K562 (cell line): ENCODE results near the gene IMMP2L. TPM values are rescaled to one million over a fixed set of nuclear protein-coding genes. Genes with fewer than 3 reads are reported as not detected.

Experiments
- ARID3A ChIP-seq: IDR thresholded peaks from 2 replicates; pipeline ENCODE4 v1.6.1; 2012; ENCODE audit warnings: low read depth, low read length, improper control_type of control experiment, borderline replicate concordance
- CC2D1A ChIP-seq: fragments of 450-650 bp; IDR thresholded peaks from 2 replicates; pipeline ENCODE4 v1.6.1; 2017; ENCODE audit warnings: mild to moderate bottlenecking
- RERE ChIP-seq: sonication (generic); formaldehyde crosslinking; IDR thresholded peaks from 2 replicates; pipeline ENCODE4 v1.8.0; 2023; ENCODE audit warnings: missing genetic modification reagents, mild to moderate bottlenecking, borderline replicate concordance
- REST ChIP-seq, 2 experiments: fragments of 450-650 bp; formaldehyde crosslinking in 1 of 2; IDR thresholded peaks; 2 replicates each; pipeline versions ENCODE4 v1.4.0 to v1.6.1; 2014 to 2020; ENCODE audit warnings: mild to moderate bottlenecking in 2 of 2, borderline replicate concordance in 1 of 2, low read depth in 1 of 2
- SMARCA4 ChIP-seq: fragments of 450-650 bp; IDR thresholded peaks from 2 replicates; pipeline ENCODE4 v1.6.1; 2016
- SMARCC2 ChIP-seq: fragments of 450-650 bp; IDR thresholded peaks from 2 replicates; pipeline ENCODE4 v1.6.1; 2017; ENCODE audit warnings: antibody characterized with exemption, moderate library complexity, mild to moderate bottlenecking, low read depth
- TEAD2 ChIP-seq: fragments of 450-650 bp; IDR thresholded peaks from 2 replicates; pipeline ENCODE4 v1.6.1; 2016; ENCODE audit warnings: missing genetic modification characterization, control low read depth, missing compliant biosample characterization
- ZNF764 ChIP-seq: fragments of 250-450 bp; sonication (Bioruptor Pico); IDR thresholded peaks from 2 replicates; pipeline ENCODE4 v1.4.0; 2020; ENCODE audit warnings: low read depth, mild to moderate bottlenecking, moderate library complexity
- ZSCAN29 ChIP-seq: fragments of 450-650 bp; IDR thresholded peaks from 2 replicates; pipeline ENCODE4 v1.6.1; 2017
- polyA plus RNA-seq, 8 experiments: library from polyadenylated mRNA; depleted of rRNA in 4 of 8; stranded (reverse) in 5 of 8; unstranded in 3 of 8; fragments of >200 nt; fragmentation: Nextera tagmentation in 2 of 8; fragmentation: Illumina TruSeq in 1 of 8; extraction: Ambion mirVana in 2 of 8; extraction: Trizol in 1 of 8; gene quantifications; 2 replicates each; pipeline versions ENCODE4 v1.2.1 to v1.2.3, GENCODE V29; 2011 to 2014; ENCODE audit warnings: inconsistent platforms in 1 of 8, missing spikeins in 1 of 8
- total RNA-seq, 7 experiments: library from RNA; depleted of rRNA in 6 of 7; stranded (reverse); fragments of >200 nt in 6 of 7; fragmentation: Illumina TruSeq in 2 of 7; extraction: Trizol in 2 of 7; gene quantifications; 2 replicates each; pipeline versions ENCODE4 v1.2.1 to v1.2.3, GENCODE V29; 2011 to 2021; ENCODE audit warnings: low replicate concordance in 1 of 7

IMMP2L gene
- total and polyA plus RNA-seq, 9 of the 15 experiments (the other 6 are each of a cell fraction or from before 2014, with no cell fraction given) = 29.7 to 116 (median 53.0) TPM

- no peak for TF ChIP-seq RERE (CRISPR knock-in tag)
- no peak for TF ChIP-seq REST (IDR thresholded peaks at IDR 0.05; ENCODE audit: borderline replicate concordance)
- no peak for TF ChIP-seq REST (CRISPR knock-in tag; IDR thresholded peaks at IDR 0.05; ENCODE audit: low read depth)
- peak; percentile 57; the same call in 1 of the 2 replicates for TF ChIP-seq CC2D1A
- TF ChIP-seq TEAD2 (tag) = no peak
- TF ChIP-seq ARID3A = peak; percentile 76; the same call in 1 of the 2 replicates
- no peak for TF ChIP-seq ZSCAN29
- no peak for TF ChIP-seq ZNF764 (CRISPR knock-in tag)
- TF ChIP-seq SMARCA4 = peak; percentile 96
- TF ChIP-seq SMARCC2 = peak; percentile 91
Measured at GRCh38 chr7:110994028-110994967, 568.0 kb downstream of the IMMP2L start (continued).
